ENCODE data around the gene NFKBIE.
"Not testable (repeated sequence)": the region's sequence is repeated elsewhere in the genome, so short reads cannot be mapped to it uniquely, and the experiment has no call there.

Gene NFKBIE

DNA sequence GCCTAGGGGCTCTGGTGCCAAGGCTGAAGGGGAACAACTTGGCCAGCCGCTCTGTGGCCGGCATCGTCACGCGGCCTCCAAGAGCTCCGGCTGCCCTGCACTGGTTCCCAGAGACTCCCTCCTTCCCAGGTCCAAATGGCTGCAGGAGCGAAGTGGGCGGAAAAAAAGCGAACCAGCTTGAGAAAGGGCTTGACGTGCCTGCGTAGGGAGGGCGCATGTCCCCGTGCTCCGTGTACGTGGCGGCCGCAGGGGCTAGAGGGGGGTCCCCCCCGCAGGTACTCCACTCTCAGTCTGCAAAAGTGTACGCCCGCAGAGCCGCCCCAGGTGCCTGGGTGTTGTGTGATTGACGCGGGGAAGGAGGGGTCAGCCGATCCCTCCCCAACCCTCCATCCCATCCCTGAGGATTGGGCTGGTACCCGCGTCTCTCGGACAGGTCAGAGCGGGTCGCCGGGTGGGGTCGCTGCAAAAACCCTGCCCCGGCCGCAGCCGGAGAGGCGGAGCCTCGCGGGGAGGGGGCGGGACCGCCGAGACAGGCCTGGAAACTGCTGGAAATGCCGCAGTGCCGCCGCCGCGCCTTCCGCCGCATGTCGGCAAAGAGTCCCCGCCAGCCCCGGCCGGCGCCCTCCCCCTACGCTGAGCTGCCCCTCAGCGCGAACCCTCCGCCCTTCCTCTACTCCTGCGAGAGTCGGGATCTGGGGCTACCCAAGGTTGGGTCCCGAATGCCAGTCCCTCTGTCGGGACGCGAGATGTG is 19.3 kb downstream of the NFKBIE start:
- DNase-seq (ENCODE audit: low read depth): peak; percentile 90

DNA sequence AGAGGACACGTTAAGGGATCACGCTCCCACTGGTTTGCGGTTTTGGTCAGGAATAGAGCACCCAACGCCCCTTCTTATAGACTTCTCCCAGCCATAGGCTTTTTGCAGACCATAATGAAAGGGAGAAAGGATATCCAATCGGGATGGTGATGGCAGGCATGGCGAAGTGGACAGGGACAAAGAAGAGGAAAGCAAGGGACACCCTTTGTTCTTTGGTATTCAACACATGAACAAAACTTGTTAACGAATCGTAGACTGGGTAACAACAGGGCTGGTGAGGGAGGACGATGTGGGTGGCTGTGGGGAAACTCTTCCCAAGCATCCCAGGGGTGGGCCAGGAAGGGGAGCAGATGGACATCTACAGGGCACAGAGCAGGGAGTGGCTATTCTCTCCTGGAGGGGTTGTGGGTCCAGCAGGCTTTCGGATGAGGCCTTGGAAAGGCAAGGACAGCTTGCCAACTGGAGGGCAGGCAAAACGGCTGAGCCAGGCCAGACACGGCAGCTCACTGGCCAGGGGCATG is 19.9 kb downstream of the NFKBIE start:
- no peak for DNase-seq (ENCODE audit: low read depth)

DNA sequence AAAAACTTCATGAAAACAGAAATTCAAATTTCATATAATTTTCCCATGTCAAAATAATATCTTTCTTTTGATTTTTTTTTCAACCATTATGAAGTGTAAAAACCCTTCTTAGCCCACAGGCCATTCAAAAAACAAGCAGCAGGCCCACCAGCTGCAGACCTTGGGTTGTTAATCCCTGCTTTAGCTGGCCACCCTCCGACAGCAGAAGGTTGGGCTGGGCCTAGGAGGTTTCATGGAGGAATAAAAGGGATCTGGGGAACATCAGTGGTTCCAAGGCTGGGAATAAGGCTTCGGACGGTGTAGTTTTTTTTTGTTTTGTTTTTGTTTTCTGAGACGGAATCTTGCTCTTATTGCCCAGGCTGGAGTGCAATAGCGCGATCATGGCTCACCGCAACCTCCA is 22.0 kb downstream of the NFKBIE start:
- no peak for DNase-seq (ENCODE audit: low read depth)

GRCh38 chr6:44238687-44239350 is 26.5 kb downstream of the NFKBIE start:
- DNase-seq (ENCODE audit: low read depth): no peak

- DNase-seq (ENCODE audit: low read depth): peak; percentile 64
Measured at GRCh38 chr6:44237813-44238433, 27.4 kb downstream of the NFKBIE start.

DNA sequence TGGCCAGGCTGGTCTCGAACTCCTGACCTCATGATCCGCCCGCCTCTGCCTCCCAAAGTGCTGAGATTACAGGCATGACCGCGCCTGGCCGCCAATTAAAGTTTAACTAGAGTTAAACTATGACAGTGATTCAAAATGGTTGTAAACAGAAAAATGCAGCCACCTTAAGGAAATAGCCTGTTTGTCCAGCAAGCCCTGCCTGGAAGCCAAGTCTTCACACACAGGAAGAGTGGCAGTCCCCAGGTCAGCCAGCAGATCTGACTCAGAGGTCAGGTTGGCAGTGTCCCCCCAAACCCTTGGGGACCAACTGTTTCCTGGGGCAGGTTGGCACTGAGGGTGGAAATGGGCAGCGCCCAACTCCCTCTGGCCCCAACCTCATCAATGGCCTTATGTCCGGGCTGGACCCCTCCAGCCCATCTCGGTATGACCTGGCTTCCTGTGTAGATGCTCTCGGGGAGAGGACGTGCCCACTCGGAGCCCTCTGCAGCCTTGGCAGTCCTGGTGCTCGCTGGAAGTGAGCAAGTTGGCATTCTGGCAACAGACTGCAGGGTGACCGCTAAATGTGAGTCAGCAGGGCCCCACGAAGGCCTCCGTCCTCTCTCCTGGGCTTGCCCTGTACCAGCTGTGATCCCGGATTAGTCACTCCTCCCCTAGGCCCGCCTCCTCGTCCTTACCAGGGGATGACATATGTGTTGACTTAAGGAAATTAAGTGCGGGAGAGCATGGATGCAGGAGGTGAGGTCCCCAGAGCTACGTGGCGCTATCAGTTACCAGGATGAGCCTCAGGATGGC is 28.1 kb downstream of the NFKBIE start:
- DNase-seq (ENCODE audit: low read depth): peak; percentile 97

DNA sequence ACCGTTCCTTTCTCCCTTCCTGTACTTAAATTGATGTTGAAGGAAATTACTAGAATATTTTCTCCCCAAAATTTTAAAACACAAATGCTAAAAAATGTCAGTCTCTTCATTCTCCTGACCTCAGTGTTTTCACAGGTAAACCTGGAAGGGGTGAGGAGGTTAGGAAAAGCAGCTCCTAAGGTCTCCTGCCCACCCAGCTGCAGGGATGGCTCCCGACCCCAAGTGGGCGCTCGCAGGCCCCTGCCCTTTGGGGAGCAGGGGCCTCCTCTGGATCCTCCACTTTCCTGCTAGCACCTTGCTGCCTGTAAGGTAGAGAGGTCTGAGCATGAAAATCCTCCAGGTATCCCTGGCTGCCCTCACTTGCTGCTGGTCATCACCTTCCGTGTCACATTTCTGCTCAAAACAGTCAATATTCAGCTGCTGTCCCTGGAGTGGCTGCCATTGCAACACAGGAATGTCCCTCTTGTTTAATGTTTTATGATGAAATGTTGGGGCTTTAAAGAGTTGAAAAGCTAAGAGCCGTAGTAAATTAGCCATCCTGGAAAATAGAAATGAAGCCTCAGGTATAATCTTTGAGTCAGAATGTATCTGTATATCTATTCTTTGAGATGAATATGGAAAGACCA is 29.3 kb downstream of the NFKBIE start:
- DNase-seq (ENCODE audit: low read depth): no peak

DNA sequence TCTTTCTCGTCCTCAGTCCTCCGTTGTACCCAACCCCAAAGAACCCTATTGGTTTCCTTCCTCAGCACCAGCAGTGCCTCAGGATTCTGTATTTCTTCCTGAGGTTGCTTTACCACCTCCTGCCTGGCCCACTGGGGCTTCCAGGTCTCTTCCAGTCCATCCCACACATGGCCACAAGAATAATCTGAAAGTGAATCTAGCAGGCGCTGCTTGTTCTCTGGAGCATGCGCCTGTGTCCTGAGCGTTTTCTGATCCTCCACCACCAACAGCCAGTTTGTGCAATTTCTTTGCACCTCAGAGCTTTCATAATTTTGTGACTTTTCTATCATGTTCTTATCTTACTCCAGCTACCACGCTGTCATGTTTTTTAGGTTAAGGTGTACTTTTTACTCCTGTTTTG is 30.1 kb downstream of the NFKBIE start:
- no peak for DNase-seq (ENCODE audit: low read depth)

DNA sequence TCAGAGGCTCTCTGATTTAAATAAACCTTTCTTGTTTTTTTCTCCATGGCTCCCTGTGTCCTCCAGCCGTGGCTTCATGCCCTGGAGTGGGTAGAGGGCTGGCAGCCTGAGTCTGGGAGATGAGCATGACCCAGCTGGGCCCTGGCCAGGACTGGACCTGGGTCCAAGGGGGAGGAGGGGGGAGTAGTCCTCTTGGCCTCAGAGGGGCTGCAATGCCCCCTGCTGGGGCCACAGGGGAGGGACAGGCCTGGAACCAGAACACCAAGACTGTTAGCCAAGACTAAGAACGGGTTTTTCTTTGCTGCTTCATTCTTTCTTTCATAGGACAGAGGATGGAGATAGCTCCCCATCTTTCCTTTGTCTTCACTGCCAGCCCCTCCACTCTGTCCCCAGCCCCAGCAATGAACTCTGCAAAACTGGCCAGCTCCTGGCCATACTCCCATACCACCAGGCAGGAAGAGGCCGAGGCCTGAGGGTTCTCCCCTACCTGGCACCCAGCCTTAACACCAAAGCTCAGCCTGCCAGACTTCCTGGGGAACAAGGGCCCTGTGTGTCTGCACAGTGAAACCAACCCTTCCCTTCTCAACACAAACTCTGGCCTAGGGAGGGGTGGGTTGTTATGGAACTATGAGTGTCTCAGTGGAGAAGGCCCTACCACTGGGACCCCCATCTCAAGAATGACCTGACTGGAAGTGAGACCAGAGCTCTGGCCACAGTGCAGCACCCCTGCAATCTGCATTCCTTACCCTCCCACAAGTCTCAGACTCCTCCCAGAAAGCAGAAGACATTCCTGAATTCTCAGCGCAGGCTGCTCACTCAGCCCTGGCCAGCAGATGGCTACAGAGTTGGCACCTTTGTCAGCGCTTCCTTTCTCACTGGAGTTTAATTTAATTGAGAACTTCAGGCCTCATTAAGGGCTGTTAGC is 31.0 kb downstream of the NFKBIE start:
- DNase-seq (ENCODE audit: low read depth): peak; percentile 82

DNA sequence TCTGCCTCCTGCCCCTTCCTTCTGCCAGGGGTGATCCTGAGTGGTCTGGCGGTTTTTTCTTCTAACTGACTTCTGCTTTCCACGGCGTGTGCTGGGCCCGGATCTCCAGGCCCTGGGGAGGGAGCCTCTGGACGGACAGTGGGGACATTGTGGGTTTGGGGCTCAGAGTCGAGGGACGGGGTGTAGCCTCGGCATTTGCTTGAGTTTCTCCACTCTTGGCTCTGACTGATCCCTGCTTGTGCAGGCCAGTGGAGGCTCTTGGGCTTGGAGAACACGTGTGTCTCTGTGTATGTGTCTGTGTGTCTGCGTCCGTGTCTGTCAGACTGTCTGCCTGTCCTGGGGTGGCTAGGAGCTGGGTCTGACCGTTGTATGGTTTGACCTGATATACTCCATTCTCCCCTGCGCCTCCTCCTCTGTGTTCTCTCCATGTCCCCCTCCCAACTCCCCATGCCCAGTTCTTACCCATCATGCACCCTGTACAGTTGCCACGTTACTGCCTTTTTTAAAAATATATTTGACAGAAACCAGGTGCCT is 31.7 kb downstream of the NFKBIE start:
- DNase-seq (ENCODE audit: low read depth): no peak

- DNase-seq (ENCODE audit: low read depth): no peak
Measured at GRCh38 chr6:44232676-44233566, 32.4 kb downstream of the NFKBIE start.

DNA sequence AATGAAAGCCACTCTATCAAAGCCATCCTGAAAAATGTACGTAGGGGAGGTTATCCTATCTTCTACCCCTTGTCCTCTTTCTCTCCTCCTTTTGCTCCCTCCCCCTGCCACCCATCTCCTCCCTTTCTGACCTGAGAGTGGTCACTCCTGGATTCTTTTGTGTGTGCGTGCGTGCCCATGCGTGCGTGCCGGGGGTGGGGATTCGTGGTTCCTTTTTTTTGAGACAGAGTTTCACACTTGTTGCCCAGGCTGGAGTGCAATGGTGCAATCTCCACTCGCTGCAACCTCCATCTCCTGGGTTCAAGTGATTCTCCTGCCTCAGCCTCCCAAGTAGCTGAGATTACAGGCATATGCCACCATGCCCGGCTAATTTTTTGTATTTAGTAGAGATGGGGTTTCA is 33.9 kb downstream of the NFKBIE start:
- not testable (repeated sequence) for DNase-seq (ENCODE audit: low read depth)

DNA sequence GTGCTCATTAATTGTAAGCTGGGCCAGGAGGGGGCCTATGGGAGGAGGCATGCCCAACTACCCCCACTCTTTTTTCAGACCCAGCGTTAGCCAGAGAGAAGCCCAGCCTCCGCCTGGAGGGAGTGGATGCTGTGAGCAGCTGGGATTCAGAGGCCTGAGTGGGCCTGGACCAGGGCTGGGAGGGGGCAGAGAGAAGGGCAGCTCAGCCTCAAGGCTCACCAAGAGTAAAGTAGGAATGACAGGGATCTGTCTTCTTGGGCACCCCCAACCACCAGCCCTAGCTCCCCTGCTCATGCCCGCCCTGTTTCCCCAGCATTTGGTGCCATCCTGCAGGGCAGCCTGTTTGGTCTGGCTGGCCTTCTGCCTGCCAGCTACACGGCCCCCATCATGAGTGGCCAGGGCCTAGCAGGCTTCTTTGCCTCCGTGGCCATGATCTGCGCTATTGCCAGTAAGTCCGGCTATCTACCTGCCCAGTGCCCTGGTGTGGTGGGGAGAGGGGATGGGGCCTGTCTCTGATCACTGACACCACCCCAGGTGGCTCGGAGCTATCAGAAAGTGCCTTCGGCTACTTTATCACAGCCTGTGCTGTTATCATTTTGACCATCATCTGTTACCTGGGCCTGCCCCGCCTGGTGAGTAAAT is 35.2 kb downstream of the NFKBIE start:
- no peak for DNase-seq (ENCODE audit: low read depth)

DNA sequence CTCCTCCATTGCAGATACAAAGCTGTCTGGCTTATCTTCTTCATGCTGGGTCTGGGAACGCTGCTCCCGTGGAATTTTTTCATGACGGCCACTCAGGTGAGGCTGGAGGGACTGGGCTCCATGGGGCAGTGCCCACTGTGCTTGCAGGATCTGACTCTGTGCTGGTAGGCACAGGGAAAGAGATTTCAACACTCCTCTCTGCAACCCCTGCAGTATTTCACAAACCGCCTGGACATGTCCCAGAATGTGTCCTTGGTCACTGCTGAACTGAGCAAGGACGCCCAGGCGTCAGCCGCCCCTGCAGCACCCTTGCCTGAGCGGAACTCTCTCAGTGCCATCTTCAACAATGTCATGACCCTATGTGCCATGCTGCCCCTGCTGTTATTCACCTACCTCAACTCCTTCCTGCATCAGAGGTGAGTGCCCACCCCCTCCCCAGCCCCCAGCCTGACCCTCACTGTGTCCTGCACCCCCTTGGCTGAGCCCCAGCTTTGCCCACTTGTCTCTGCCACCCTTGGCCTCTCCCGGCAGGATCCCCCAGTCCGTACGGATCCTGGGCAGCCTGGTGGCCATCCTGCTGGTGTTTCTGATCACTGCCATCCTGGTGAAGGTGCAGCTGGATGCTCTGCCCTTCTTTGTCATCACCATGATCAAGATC is 35.8 kb downstream of the NFKBIE start:
- DNase-seq (ENCODE audit: low read depth): peak; percentile 44

GRCh38 chr6:44228836-44229235 is 36.5 kb downstream of the NFKBIE start:
- peak; percentile 37 for DNase-seq (ENCODE audit: low read depth)

- no peak for DNase-seq (ENCODE audit: low read depth)
Measured at GRCh38 chr6:44228433-44228832, 36.9 kb downstream of the NFKBIE start.

GRCh38 chr6:44228031-44228430 is 37.3 kb downstream of the NFKBIE start:
- DNase-seq (ENCODE audit: low read depth): no peak

- DNase-seq (ENCODE audit: low read depth): no peak
Measured at GRCh38 chr6:44227148-44227793, 38.1 kb downstream of the NFKBIE start.

Measured in fibroblast of gingiva (primary cell).